HG03039 (cell line): Measurements from ENCODE around the gene GRID1.

ENCODE experiments used
- ATAC-seq: cut with Tn5 transposase; IDR thresholded peaks from one replicate; pipeline ENCODE4 v1.9.1; 2021; ENCODE audit warnings: mild to moderate bottlenecking, moderate library complexity; ENCODE audit not compliant: unreplicated experiment

Gene GRID1

GRCh38 chr10:86316990-86317389, 49.6 kb downstream of the GRID1 start:
- no peak for ATAC-seq

GRCh38 chr10:86316274-86316835, 50.2 kb downstream of the GRID1 start:
- ATAC-seq = no peak

- no peak for ATAC-seq
These were observed 51.0 kb downstream of the GRID1 start for GRCh38 chr10:86315549-86315942.

GRCh38 chr10:86314616-86315548, 51.7 kb downstream of the GRID1 start:
- ATAC-seq = no peak

- ATAC-seq = no peak
These were observed 53.0 kb downstream of the GRID1 start for GRCh38 chr10:86313621-86314041.

- no peak for ATAC-seq
These were observed 53.8 kb downstream of the GRID1 start for GRCh38 chr10:86312701-86313270.

- no peak for ATAC-seq
These were observed 54.7 kb downstream of the GRID1 start for GRCh38 chr10:86311906-86312305.

- no peak for ATAC-seq
These were observed 55.4 kb downstream of the GRID1 start for GRCh38 chr10:86311190-86311589.

- no peak for ATAC-seq
These were observed 55.9 kb downstream of the GRID1 start for GRCh38 chr10:86310702-86311101.

GRCh38 chr10:86310291-86310690, 56.3 kb downstream of the GRID1 start:
- ATAC-seq = no peak

- no peak for ATAC-seq
These were observed 58.5 kb downstream of the GRID1 start for GRCh38 chr10:86308056-86308455.

GRCh38 chr10:86306628-86307278, 59.8 kb downstream of the GRID1 start:
- ATAC-seq = no peak

- ATAC-seq = no peak
These were observed 61.1 kb downstream of the GRID1 start for GRCh38 chr10:86305521-86305920.

GRCh38 chr10:86304436-86304835, 62.2 kb downstream of the GRID1 start:
- no peak for ATAC-seq

GRCh38 chr10:86303626-86304025, 63.0 kb downstream of the GRID1 start:
- ATAC-seq = no peak

- ATAC-seq = no peak
These were observed 64.6 kb downstream of the GRID1 start for GRCh38 chr10:86301971-86302370.

GRCh38 chr10:86300931-86301830, 65.4 kb downstream of the GRID1 start:
- ATAC-seq = no peak

- ATAC-seq = no peak
These were observed 66.1 kb downstream of the GRID1 start for GRCh38 chr10:86300399-86300925.

GRCh38 chr10:86299562-86299961, 67.0 kb downstream of the GRID1 start:
- ATAC-seq = no peak

GRCh38 chr10:86298501-86299001, 68.0 kb downstream of the GRID1 start:
- no peak for ATAC-seq
